HG03060 (cell line): ENCODE results near the gene KRI1.

ENCODE experiments used
- ATAC-seq: cut with Tn5 transposase; IDR thresholded peaks from one replicate; pipeline ENCODE4 v1.9.1; 2021; ENCODE audit warnings: low read depth, moderate number of reproducible peaks; ENCODE audit not compliant: unreplicated experiment

The KRI1 gene

GRCh38 chr19:10521461-10522171 lies 44.2 kb downstream of the KRI1 start:
- ATAC-seq: no peak

- ATAC-seq: no peak
Measured at GRCh38 chr19:10520652-10521318, 45.0 kb downstream of the KRI1 start.

GRCh38 chr19:10519421-10519820 lies 46.4 kb downstream of the KRI1 start:
- no peak for ATAC-seq

GRCh38 chr19:10518444-10519361 lies 47.1 kb downstream of the KRI1 start:
- no peak for ATAC-seq

GRCh38 chr19:10517760-10518443 lies 47.9 kb downstream of the KRI1 start:
- ATAC-seq: no peak

DNA sequence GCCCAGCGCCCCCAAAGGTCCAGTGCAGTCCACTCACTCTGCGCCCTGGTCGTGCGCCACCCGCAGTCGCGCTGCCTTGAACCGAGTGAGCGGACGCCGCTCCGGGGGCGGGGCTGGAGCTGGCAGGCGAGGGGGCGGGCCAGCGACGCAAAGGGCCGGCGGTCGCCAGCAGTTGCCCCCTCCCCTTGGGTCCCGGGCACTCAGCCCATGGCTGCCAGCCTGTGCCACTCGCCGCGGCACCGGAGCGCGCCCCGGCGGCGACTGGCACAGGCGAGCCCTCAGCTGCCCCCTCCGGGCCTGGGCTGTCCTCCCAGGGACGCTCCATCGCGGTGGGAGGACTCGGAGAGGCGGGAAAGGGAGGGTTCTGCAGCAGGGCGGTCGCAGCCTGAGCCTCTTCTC lies 48.5 kb downstream of the KRI1 start, which contains the start of gene S1PR5:
S1PR5 (minus strand) TSS at position 87 of the 399 bp plus-strand sequence. CDS start 2,436 bp downstream, outside the sequence.
- ATAC-seq: no peak

GRCh38 chr19:10516671-10517286 lies 49.0 kb downstream of the KRI1 start:
- no peak for ATAC-seq

- no peak for ATAC-seq
Measured at GRCh38 chr19:10516064-10516385, 49.8 kb downstream of the KRI1 start.

DNA sequence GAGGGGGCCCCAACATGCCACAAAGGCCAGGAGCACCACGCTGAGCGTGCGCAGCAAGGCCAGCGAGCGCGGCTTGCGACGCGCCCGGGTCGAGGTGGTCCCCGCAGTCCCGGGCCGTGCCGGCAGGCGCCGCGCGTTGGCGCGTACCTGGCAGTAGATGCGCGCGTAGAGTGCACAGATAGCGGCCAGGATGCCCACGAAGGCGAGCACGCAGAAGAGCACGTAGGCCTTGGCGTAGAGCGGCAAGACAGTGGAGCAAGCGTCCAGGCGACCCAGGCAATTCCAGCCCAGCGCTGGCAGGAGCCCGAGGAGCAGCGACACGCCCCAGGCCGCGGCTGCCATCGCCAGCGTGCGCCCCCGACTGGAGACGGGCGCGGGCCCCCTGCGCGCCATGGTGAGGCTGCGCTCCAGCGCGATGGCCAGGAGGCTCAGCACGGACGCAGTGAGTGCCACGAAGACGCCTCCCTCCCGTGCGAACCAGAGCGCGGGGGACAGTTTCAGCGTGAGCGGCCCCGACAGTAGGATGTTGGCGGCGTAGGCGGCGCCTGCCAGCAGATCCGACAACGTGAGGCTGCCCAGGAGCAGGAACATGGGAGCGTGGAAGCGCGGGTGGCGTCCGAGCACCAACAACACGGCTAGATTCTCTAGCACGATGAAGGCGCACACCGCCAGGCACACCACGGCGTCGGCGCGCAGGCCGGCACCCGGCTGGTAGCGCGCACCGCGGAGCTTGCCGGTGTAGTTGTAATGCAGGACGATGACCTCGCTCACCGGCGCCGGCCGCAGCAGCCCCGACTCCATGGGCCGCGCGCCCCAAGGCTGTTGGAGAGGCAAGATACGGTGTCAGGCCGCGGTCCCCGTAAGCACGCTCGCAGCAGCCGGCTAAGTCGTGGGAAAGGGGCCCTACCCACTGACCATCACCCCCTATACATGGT lies 51.3 kb downstream of the KRI1 start:
- no peak for ATAC-seq

- ATAC-seq: no peak
Measured at GRCh38 chr19:10513223-10513622, 52.6 kb downstream of the KRI1 start.

DNA sequence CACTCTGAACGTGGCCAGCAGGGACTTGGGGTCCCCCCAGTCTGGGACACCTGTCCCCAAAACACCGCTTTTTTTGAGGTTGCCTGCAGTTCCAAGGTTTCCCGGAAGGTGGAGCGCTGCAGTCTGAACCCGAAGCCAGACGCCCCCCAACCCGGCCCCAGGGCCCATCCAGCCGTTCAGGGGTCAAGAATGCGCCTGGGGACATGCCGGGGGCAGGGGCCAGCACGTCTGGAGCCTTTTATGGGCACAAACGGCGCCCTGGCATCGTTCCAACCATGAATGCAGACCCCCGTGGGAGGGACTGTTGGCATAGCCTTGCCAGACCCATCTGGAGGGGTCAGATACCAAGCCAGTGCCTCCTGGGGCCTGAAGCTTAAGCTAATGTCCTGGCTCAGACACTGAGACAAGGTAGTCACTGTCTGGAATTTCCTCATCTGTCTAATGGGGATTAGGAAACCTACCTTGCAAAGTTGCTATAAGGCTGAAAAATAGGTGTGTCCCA lies 55.5 kb downstream of the KRI1 start:
- no peak for ATAC-seq

DNA sequence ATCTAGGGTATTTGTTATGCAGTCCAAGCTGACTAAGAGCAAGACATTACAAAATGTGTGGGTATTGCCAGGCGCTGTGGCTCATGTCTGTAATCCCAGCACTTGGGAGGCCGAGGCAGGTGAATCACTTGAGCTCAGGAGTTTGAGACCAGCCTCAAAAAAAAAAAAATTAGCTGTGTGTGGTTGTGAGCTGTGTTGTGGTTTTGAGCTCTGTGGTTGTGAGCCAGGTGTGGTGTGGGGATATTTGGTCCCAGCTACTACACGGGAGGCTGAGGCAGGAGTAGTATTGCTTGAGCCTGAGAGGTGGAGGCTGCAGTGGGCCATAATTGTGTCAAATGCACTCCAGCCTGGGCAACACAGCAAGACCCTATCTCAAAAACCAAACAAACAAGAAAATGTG lies 57.1 kb downstream of the KRI1 start:
- no peak for ATAC-seq

DNA sequence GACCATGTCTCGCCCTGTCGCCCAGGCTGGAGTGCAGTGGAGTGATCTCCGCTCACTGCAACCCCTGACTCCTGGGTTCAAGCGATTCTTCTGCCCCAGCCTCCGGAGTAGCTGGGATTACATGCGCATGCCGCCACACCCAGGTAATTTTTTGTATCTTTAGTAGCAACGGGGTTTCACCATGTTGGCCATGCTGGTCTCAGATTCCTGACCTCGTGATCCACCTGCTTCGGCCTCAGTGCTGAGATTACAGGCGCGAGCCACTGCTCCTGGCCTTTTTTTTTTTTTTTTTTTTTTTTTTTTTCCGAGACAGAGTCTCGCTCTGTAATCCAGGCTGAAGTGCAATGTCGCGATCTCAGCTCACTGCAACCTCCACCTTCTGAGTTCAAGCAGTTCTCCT lies 57.8 kb downstream of the KRI1 start:
- ATAC-seq: no peak

- ATAC-seq: no peak
Measured at GRCh38 chr19:10505583-10506229, 60.1 kb downstream of the KRI1 start.
